Suprapubic skin (tissue), 4 donors: ENCODE data around the gene KCTD14. TPM values are rescaled to one million over a fixed set of nuclear protein-coding genes. Genes with fewer than 3 reads are reported as not detected.

ENCODE experiments used
- DNase-seq, 2 donors: peaks; one replicate each; pipeline ENCODE4 v3.0.0-alpha.2; 2019; ENCODE audit warnings: low spot score in 2 of 2
- H3K27ac ChIP-seq: fragments of 200-600 bp; sonication (generic); one replicate; pipeline ENCODE4 v1.5.1; 2019
- H3K27me3 ChIP-seq: fragments of 200-600 bp; sonication (generic); one replicate; pipeline ENCODE4 v1.5.1; 2019
- H3K36me3 ChIP-seq: fragments of 200-600 bp; sonication (generic); one replicate; pipeline ENCODE4 v1.5.1; 2019
- H3K4me1 ChIP-seq: fragments of 200-600 bp; sonication (generic); one replicate; pipeline ENCODE4 v1.5.1; 2019
- H3K4me3 ChIP-seq: fragments of 200-600 bp; sonication (generic); one replicate; pipeline ENCODE4 v1.5.1; 2019; ENCODE audit warnings: mild to moderate bottlenecking
- H3K9me3 ChIP-seq: fragments of 200-600 bp; sonication (generic); one replicate; pipeline ENCODE4 v1.5.1; 2019
- CTCF ChIP-seq, 2 donors: fragments of 200-600 bp in 1 of 2; fragments of 450-650 bp in 1 of 2; sonication (generic) in 1 of 2; IDR thresholded peaks; one replicate each; pipeline ENCODE4 v1.5.1; 2016 to 2019; ENCODE audit warnings: antibody characterized with exemption in 2 of 2, mild to moderate bottlenecking in 1 of 2, moderate library complexity in 1 of 2
- EP300 ChIP-seq: sonication (generic); formaldehyde crosslinking; IDR thresholded peaks from one replicate; pipeline ENCODE4 v1.6.1; 2017; ENCODE audit warnings: antibody characterized with exemption
- POLR2A ChIP-seq, 2 donors: fragments of 450-650 bp; IDR thresholded peaks; one replicate each; pipeline ENCODE4 v1.6.1; 2017; ENCODE audit warnings: antibody characterized with exemption in 2 of 2, mild to moderate bottlenecking in 2 of 2, moderate library complexity in 2 of 2
- POLR2AphosphoS5 ChIP-seq, 3 donors: sonication (generic); formaldehyde crosslinking; IDR thresholded peaks; one replicate each; pipeline ENCODE4 v1.6.1; 2017; ENCODE audit warnings: antibody characterized with exemption in 3 of 3
- WGBS: methylation state at CpG from one replicate; pipeline ENCODE4 v1.1.5; 2018; 5-methylcytosine and 5-hydroxymethylcytosine counted together
- total RNA-seq, 4 donors: library from RNA; depleted of rRNA; stranded (reverse); fragments of >200 nt; gene quantifications; one replicate each; pipeline ENCODE4 v1.1.0, GENCODE V29; 2016

The KCTD14 gene
- total RNA-seq, 4 donors from 2014 or later: 1.8 to 6.0 (median 3.3) TPM

- Histone ChIP-seq H3K27me3 (no peaks in the 10 kb centered on the region), H3K4me3 (no peak overlapping the region), H3K36me3 (no peaks in the 10 kb centered on the region), H3K27ac (no peak overlapping the region), H3K9me3 (no peaks in the 10 kb centered on the region), H3K4me1 (peaks cover 10% of the 10 kb centered on the region)
- 48% methylated on average over 3 of the region's 3 CpGs for WGBS
- DNase-seq: no peak
- TF ChIP-seq POLR2AphosphoS5 (IDR thresholded peaks at IDR 0.05) (no peak), EP300 (no peak), CTCF (IDR thresholded peaks at IDR 0.05) (no peak), POLR2A (IDR thresholded peaks at IDR 0.05) (no peak)
Measured at GRCh38 chr11:78037056-78037455, 14.0 kb upstream of the KCTD14 start.

DNA sequence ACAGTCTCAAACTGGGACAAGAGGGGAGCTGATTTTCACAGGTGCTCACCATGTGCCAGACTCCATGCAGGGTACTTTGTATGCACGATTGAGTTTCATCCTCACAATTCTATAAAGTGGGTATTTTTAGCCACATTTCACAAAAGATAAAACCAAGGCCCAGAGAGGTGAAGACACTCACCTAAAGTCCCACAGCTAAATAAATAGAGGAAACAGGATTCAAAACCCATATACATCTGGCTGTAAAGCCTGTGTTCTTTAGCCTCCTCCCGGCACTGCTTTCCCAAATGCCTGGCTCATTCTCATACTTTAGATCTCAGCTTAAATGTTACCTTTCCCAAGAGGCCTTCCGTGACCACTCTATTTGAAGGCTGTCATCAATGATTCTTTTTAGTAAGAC, 13.2 kb upstream of the KCTD14 start:
- TF ChIP-seq POLR2A (IDR thresholded peaks at IDR 0.05) (no peak), POLR2AphosphoS5 (IDR thresholded peaks at IDR 0.05) (no peak), CTCF (IDR thresholded peaks at IDR 0.05) (no peak), EP300 (no peak)
- Histone ChIP-seq H3K27me3 (no peaks in the 10 kb centered on the region), H3K4me3 (no peak overlapping the region), H3K27ac (no peak overlapping the region), H3K4me1 (peaks cover 10% of the 10 kb centered on the region), H3K36me3 (no peaks in the 10 kb centered on the region), H3K9me3 (no peaks in the 10 kb centered on the region)
- 98% methylated on average over 3 of the region's 3 CpGs for WGBS
- no peak for DNase-seq

DNA sequence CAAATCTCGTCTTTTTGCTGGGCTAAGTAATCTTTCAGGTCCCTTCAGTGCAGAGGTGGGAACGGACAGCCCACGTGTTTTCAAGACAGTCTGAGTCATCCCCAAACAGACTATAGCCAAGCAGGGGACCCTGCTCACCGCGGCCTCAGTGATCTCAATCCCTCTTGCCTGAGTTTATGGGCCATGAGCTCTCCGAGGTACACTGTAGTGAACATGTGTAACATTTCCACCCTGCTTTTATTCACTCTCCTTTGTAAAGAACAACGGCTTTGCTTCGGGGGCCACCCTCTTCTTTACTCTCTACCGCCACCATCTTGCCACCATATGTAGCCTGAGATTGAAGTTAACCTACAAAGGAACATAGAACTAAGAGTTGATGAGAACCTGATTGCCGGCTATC, 11.5 kb upstream of the KCTD14 start:
- Histone ChIP-seq H3K9me3 (no peaks in the 10 kb centered on the region), H3K4me1 (peaks cover 9% of the 10 kb centered on the region), H3K4me3 (no peak overlapping the region), H3K36me3 (no peaks in the 10 kb centered on the region), H3K27me3 (no peaks in the 10 kb centered on the region), H3K27ac (no peak overlapping the region)
- TF ChIP-seq POLR2A (IDR thresholded peaks at IDR 0.05): no peak
- no peak for TF ChIP-seq CTCF (IDR thresholded peaks at IDR 0.05)
- TF ChIP-seq POLR2AphosphoS5 (IDR thresholded peaks at IDR 0.05): no peak
- TF ChIP-seq EP300: no peak
- WGBS: 69% methylated on average over 10 of the region's 10 CpGs
- DNase-seq: no peak

DNA sequence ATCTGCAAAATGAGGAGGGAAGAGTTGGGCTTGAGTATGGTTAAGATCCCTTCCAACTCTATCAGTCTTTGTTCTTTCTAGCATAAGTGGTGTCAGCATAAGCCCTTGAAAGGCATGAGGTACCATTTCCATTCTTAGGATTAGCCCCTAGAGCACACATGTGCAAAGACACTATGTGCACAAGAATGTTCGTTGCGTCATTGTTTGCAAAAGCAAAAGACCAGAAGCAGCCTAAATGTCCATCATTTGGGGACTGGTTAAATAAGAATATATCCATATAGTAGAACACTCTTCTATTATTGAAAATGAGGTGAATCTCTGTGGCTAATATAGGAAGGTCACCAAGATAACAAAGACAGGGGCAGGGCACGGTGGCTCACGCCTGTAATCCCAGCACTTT, 10.0 kb upstream of the KCTD14 start:
- Histone ChIP-seq H3K36me3 (no peaks in the 10 kb centered on the region), H3K4me1 (peaks cover 7% of the 10 kb centered on the region), H3K27me3 (no peaks in the 10 kb centered on the region), H3K9me3 (no peaks in the 10 kb centered on the region), H3K27ac (no peak overlapping the region), H3K4me3 (no peak overlapping the region)
- WGBS: 93% methylated on average over 4 of the region's 4 CpGs
- no peak for TF ChIP-seq CTCF (IDR thresholded peaks at IDR 0.05)
- no peak for TF ChIP-seq POLR2AphosphoS5 (IDR thresholded peaks at IDR 0.05)
- no peak for TF ChIP-seq EP300
- no peak for TF ChIP-seq POLR2A (IDR thresholded peaks at IDR 0.05)
- no peak for DNase-seq

DNA sequence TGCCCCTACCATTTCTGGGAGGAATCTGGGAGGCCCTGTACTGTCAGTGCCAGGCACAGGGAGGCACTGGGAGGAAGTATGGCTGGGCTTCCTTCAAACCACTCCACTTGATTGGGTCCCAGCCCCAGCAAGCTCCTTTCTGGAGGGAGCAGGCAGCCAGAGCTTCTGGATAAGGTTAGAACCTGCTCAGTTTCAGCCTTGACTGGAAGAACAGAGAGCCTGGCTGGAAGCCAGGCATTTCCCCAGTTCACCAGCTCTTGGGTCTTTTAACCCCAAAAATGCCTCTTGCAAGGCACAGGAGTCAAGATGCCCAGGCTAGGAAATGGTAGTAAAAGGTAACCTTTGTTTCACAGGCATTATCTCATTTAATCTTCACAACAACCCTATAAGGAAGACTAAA, 9.0 kb upstream of the KCTD14 start:
- DNase-seq: no peak
- Histone ChIP-seq H3K4me3 (no peak overlapping the region), H3K27me3 (no peaks in the 10 kb centered on the region), H3K27ac (no peak overlapping the region), H3K9me3 (no peaks in the 10 kb centered on the region), H3K36me3 (no peaks in the 10 kb centered on the region), H3K4me1 (peaks cover 7% of the 10 kb centered on the region)
- no peak for TF ChIP-seq EP300
- TF ChIP-seq POLR2A (IDR thresholded peaks at IDR 0.05): no peak
- no peak for TF ChIP-seq POLR2AphosphoS5 (IDR thresholded peaks at IDR 0.05)
- no peak for TF ChIP-seq CTCF (IDR thresholded peaks at IDR 0.05)
